ENCODE results near the gene GFY. TPM values are rescaled to one million over a fixed set of nuclear protein-coding genes. Genes with fewer than 3 reads are reported as not detected.

Gene GFY
- total RNA-seq, 1 donor from 2014 or later: 0.14 TPM

DNA sequence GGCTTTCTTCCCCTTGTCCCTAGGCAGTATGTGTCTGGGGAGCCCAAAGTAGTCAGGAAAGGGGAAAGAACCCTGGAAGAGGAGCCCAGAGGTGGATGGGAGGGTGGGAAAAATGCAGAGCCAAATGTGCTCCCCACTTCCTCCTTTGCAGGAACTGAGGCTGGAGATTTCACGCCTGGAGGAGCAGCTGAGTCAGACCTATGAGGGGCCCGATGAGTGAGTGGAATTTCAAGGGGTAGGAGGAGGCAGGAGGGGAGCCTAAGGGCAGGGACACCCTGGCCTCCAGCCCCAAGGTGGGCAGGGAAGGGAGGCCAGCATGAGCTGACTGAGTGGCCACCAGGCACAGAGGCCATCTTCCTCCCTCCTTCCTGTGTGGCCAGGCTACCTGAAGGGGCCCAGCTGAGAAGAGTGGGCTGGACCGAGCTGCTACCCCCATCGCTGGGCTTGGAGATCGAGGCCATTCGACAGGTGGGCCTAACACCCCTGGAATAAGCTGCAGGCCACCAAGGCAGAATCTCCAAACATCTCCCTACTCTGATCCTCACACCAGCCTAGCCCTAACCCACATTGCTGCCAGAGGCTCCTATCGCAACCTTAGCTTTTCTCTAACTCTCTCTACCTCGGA, 16.3 kb upstream of the GFY start:
- H3K27me3 ChIP-seq (ENCODE audit: low read depth): peaks cover 45% of the 10 kb centered on the region
- no peaks in the 10 kb centered on the region for H3K9me3 ChIP-seq (replicated peaks)
- no peaks in the 10 kb centered on the region for H3K4me1 ChIP-seq
- H3K27ac ChIP-seq (replicated peaks): no peak overlapping the region
- H3K36me3 ChIP-seq: no peaks in the 10 kb centered on the region
- TF ChIP-seq, protein P1, sequence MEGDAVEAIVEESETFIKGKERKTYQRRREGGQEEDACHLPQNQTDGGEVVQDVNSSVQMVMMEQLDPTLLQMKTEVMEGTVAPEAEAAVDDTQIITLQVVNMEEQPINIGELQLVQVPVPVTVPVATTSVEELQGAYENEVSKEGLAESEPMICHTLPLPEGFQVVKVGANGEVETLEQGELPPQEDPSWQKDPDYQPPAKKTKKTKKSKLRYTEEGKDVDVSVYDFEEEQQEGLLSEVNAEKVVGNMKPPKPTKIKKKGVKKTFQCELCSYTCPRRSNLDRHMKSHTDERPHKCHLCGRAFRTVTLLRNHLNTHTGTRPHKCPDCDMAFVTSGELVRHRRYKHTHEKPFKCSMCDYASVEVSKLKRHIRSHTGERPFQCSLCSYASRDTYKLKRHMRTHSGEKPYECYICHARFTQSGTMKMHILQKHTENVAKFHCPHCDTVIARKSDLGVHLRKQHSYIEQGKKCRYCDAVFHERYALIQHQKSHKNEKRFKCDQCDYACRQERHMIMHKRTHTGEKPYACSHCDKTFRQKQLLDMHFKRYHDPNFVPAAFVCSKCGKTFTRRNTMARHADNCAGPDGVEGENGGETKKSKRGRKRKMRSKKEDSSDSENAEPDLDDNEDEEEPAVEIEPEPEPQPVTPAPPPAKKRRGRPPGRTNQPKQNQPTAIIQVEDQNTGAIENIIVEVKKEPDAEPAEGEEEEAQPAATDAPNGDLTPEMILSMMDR (IDR thresholded peaks at IDR 0.05; ENCODE audit: borderline replicate concordance): no peak
- H3K4me3 ChIP-seq: no peak overlapping the region
- no peak for DNase-seq
- intact Hi-C loops (cut with micrococcal nuclease): no loop called here

DNA sequence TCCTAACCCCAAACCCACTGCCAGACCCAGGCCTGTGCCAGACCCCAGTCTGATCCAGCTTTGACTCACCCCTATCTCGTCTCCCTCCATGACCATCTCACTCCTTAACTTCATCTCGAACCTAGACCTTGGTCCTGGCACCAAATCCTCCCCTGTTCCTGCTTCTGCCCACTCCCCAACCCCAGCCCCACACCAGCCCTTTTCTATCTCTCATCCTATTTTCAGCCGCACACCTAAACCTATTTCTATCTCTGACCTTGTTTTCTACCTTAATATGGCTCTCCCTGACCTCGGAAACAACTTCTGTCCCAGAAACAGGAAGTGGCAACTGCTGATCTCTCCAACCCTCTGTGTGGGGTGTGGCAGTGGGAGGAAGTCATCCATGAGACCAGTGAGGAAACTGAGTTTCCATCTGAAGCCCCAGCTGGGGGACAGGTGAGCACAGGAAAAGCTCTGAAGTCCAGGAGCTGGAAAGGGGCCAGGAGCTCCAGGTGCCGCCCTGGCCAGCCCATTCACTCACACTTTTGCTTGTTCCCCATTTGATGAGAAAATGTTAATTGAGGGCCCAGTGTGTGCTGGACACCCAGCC, 15.7 kb upstream of the GFY start:
- peaks cover 51% of the 10 kb centered on the region for H3K27me3 ChIP-seq (ENCODE audit: low read depth)
- no peaks in the 10 kb centered on the region for H3K36me3 ChIP-seq
- H3K4me1 ChIP-seq: no peaks in the 10 kb centered on the region
- TF ChIP-seq, protein P1 (IDR thresholded peaks at IDR 0.05; ENCODE audit: borderline replicate concordance): no peak
- no peak for DNase-seq
- no peaks in the 10 kb centered on the region for H3K9me3 ChIP-seq (replicated peaks)
- intact Hi-C loops (cut with micrococcal nuclease): no loop called here
- H3K27ac ChIP-seq (replicated peaks): no peak overlapping the region
- no peak overlapping the region for H3K4me3 ChIP-seq

GRCh38 chr19:49411681-49412326, 13.4 kb upstream of the GFY start:
- Histone ChIP-seq H3K4me3 (no peak overlapping the region), H3K9me3 (replicated peaks) (no peaks in the 10 kb centered on the region), H3K4me1 (no peaks in the 10 kb centered on the region), H3K27ac (replicated peaks) (no peak overlapping the region), H3K36me3 (no peaks in the 10 kb centered on the region), H3K27me3 (ENCODE audit: low read depth) (peaks cover 59% of the 10 kb centered on the region)
- intact Hi-C loops (cut with micrococcal nuclease): no loop called here
- DNase-seq: no peak
- TF ChIP-seq, protein P1 (IDR thresholded peaks at IDR 0.05; ENCODE audit: borderline replicate concordance): no peak

DNA sequence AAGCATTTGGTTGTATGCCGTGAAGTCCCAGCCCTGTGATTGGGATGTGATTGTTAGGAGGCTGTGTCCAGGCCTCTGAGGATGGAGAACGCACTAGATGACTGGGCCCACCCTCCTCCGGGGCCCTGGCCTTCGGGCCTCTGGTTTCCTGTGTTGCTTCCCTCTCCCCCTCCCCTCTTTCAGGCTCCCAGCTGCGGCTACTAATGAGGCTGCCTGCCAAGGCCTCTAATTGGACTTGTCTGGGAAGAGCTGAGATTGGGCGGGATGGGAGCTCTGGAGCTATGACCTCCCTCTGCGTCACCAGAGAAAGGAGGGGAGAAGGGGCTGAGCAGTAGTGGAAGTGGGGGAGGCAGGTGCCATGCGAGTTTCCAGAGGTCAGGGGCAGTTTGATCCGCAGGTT, 11.8 kb upstream of the GFY start:
- Histone ChIP-seq H3K27me3 (ENCODE audit: low read depth) (peaks cover 66% of the 10 kb centered on the region), H3K4me1 (no peaks in the 10 kb centered on the region), H3K4me3 (no peak overlapping the region), H3K36me3 (no peaks in the 10 kb centered on the region), H3K9me3 (replicated peaks) (no peaks in the 10 kb centered on the region), H3K27ac (replicated peaks) (no peak overlapping the region)
- no peak for DNase-seq
- TF ChIP-seq, protein P1 (IDR thresholded peaks at IDR 0.05; ENCODE audit: borderline replicate concordance): no peak
- intact Hi-C loops (cut with micrococcal nuclease): no loop called here

DNA sequence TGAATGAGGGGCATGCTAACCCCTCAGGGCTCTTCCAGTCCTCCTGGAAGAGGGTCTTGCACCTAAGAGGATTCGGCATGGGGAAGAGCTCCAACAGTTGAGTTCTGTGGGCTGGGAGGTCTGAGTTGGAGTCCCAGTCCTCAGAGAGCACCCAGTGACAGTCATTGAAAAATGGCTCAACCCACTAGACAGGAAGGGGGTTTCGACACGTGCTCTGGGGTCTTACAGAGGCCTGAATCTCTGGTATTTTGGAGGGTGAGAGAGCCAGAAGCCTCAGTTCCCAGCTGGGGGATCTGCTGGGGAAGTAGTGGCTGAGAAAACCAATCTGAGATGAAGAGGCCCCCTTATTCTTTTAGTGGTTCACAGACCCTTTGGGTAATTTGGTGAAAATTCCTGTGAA, 10.9 kb upstream of the GFY start:
- H3K4me3 ChIP-seq: no peak overlapping the region
- no peaks in the 10 kb centered on the region for H3K36me3 ChIP-seq
- no peak overlapping the region for H3K27ac ChIP-seq (replicated peaks)
- no peaks in the 10 kb centered on the region for H3K9me3 ChIP-seq (replicated peaks)
- no peaks in the 10 kb centered on the region for H3K4me1 ChIP-seq
- TF ChIP-seq, protein P1 (IDR thresholded peaks at IDR 0.05; ENCODE audit: borderline replicate concordance): no peak
- DNase-seq: no peak
- intact Hi-C loops (cut with micrococcal nuclease): no loop called here
- peaks cover 73% of the 10 kb centered on the region for H3K27me3 ChIP-seq (ENCODE audit: low read depth)

All from left ventricle myocardium inferior (tissue), 1 donor.